ENCODE results near the gene PACSIN1.
A peak's percentile ranks its signal among the peaks of the same experiment; 100 is the strongest.

PACSIN1 gene

GRCh38 chr6:34535646-34536045 is 69.8 kb downstream of the PACSIN1 start:
- Histone ChIP-seq H4K8ac (ENCODE audit: low read depth, low read length) (no peak overlapping the region), H4K91ac (ENCODE audit: low read depth, low read length, poor library complexity) (no peak overlapping the region), H3K9ac (ENCODE audit: low read depth, low read length, poor library complexity) (no peak overlapping the region), H3K4me3 (ENCODE audit: low read length in 2 of 2) (no peak overlapping the region), H3K27me3 (ENCODE audit: control insufficient read depth in 3 of 3, insufficient read depth in 3 of 3, low read depth in 1 of 3, low read length in 3 of 3) (peaks cover 0 to 57% (median 0%) of the 10 kb centered on the region in 3 experiments), H3K9me3 (replicated peaks in 1 of 2; ENCODE audit: control insufficient read depth in 2 of 2, insufficient read depth in 1 of 2, low read depth in 1 of 2, low read length in 2 of 2) (no peaks in the 10 kb centered on the region), H3K14ac (ENCODE audit: low read length) (no peak overlapping the region), H3K27ac (replicated peaks; ENCODE audit: low read length) (no peak overlapping the region), H3K4me2 (ENCODE audit: insufficient read depth, low read length, poor library complexity, severe bottlenecking) (no peak overlapping the region), H2BK15ac (ENCODE audit: low read length) (peak overlapping the region; percentile 32), H2BK12ac (ENCODE audit: low read length) (no peak overlapping the region), H2AK5ac (ENCODE audit: low read depth, low read length) (peak overlapping the region; percentile 68), H2AFZ (ENCODE audit: low read length) (no peak overlapping the region), H3K23ac (ENCODE audit: low read depth, low read length, poor library complexity) (no peak overlapping the region), H3K4ac (ENCODE audit: low read length) (no peak overlapping the region), H2BK5ac (ENCODE audit: low read length) (peak overlapping the region; percentile 79), H3K18ac (ENCODE audit: low read length) (no peak overlapping the region), H3K36me3 (replicated peaks in 1 of 2; ENCODE audit: control insufficient read depth in 2 of 2, insufficient read depth in 2 of 2, low read length in 2 of 2) (no peaks in the 10 kb centered on the region), H2BK120ac (ENCODE audit: low read depth, low read length) (no peak overlapping the region), H3K4me1 (ENCODE audit: control insufficient read depth in 2 of 2, insufficient read depth in 1 of 2, low read depth in 1 of 2, low read length in 2 of 2) (no peaks in the 10 kb centered on the region), H3K79me1 (ENCODE audit: low read depth, low read length) (peaks cover 2% of the 10 kb centered on the region)
- WGBS, 2 donors (ENCODE audit: extremely low coverage in 2 of 2, insufficient read length in 2 of 2, insufficient replicate concordance in 1 of 2): no CpG with 5 or more reads among the region's 11 CpGs
- no peak for DNase-seq (ENCODE audit: low spot score)

GRCh38 chr6:34536251-34536958 is 70.5 kb downstream of the PACSIN1 start:
- H3K79me1 ChIP-seq (ENCODE audit: low read depth, low read length): peaks cover 2% of the 10 kb centered on the region
- H2BK15ac ChIP-seq (ENCODE audit: low read length): no peak overlapping the region
- peaks cover 0 to 64% (median 0%) of the 10 kb centered on the region in 3 experiments for H3K27me3 ChIP-seq (ENCODE audit: control insufficient read depth in 3 of 3, insufficient read depth in 3 of 3, low read depth in 1 of 3, low read length in 3 of 3)
- H2BK5ac ChIP-seq (ENCODE audit: low read length): no peak overlapping the region
- no peaks in the 10 kb centered on the region for H3K9me3 ChIP-seq (replicated peaks in 1 of 2; ENCODE audit: control insufficient read depth in 2 of 2, insufficient read depth in 1 of 2, low read depth in 1 of 2, low read length in 2 of 2)
- H3K4me1 ChIP-seq (ENCODE audit: control insufficient read depth in 2 of 2, insufficient read depth in 1 of 2, low read depth in 1 of 2, low read length in 2 of 2): no peaks in the 10 kb centered on the region
- no peak overlapping the region for H4K91ac ChIP-seq (ENCODE audit: low read depth, low read length, poor library complexity)
- H3K36me3 ChIP-seq (replicated peaks in 1 of 2; ENCODE audit: control insufficient read depth in 2 of 2, insufficient read depth in 2 of 2, low read length in 2 of 2): no peaks in the 10 kb centered on the region
- no peak overlapping the region for H3K4me3 ChIP-seq (ENCODE audit: low read length in 2 of 2)
- no peak overlapping the region for H3K9ac ChIP-seq (ENCODE audit: low read depth, low read length, poor library complexity)
- no peak overlapping the region for H2AFZ ChIP-seq (ENCODE audit: low read length)
- no peak overlapping the region for H3K14ac ChIP-seq (ENCODE audit: low read length)
- H3K27ac ChIP-seq (replicated peaks; ENCODE audit: low read length): no peak overlapping the region
- WGBS, 2 donors (ENCODE audit: extremely low coverage in 2 of 2, insufficient read length in 2 of 2, insufficient replicate concordance in 1 of 2): no CpG with 5 or more reads among the region's 3 CpGs
- H3K23ac ChIP-seq (ENCODE audit: low read depth, low read length, poor library complexity): no peak overlapping the region
- H3K18ac ChIP-seq (ENCODE audit: low read length): no peak overlapping the region
- DNase-seq (ENCODE audit: low spot score): no peak
- H2BK120ac ChIP-seq (ENCODE audit: low read depth, low read length): no peak overlapping the region
- H3K4me2 ChIP-seq (ENCODE audit: insufficient read depth, low read length, poor library complexity, severe bottlenecking): no peak overlapping the region
- no peak overlapping the region for H3K4ac ChIP-seq (ENCODE audit: low read length)
- H4K8ac ChIP-seq (ENCODE audit: low read depth, low read length): no peak overlapping the region
- no peak overlapping the region for H2AK5ac ChIP-seq (ENCODE audit: low read depth, low read length)
- H2BK12ac ChIP-seq (ENCODE audit: low read length): no peak overlapping the region

GRCh38 chr6:34536959-34537848 is 71.3 kb downstream of the PACSIN1 start:
- no peak overlapping the region for H3K4me3 ChIP-seq (ENCODE audit: low read length in 2 of 2)
- H3K27me3 ChIP-seq (ENCODE audit: control insufficient read depth in 3 of 3, insufficient read depth in 3 of 3, low read depth in 1 of 3, low read length in 3 of 3): peaks cover 0 to 72% (median 0%) of the 10 kb centered on the region in 3 experiments
- H3K9ac ChIP-seq (ENCODE audit: low read depth, low read length, poor library complexity): no peak overlapping the region
- no peak overlapping the region for H4K8ac ChIP-seq (ENCODE audit: low read depth, low read length)
- peaks cover 2% of the 10 kb centered on the region for H3K79me1 ChIP-seq (ENCODE audit: low read depth, low read length)
- no peak for DNase-seq (ENCODE audit: low spot score)
- H2BK120ac ChIP-seq (ENCODE audit: low read depth, low read length): no peak overlapping the region
- H3K4me2 ChIP-seq (ENCODE audit: insufficient read depth, low read length, poor library complexity, severe bottlenecking): no peak overlapping the region
- no peak overlapping the region for H4K91ac ChIP-seq (ENCODE audit: low read depth, low read length, poor library complexity)
- H2AK5ac ChIP-seq (ENCODE audit: low read depth, low read length): no peak overlapping the region
- no peaks in the 10 kb centered on the region for H3K9me3 ChIP-seq (replicated peaks in 1 of 2; ENCODE audit: control insufficient read depth in 2 of 2, insufficient read depth in 1 of 2, low read depth in 1 of 2, low read length in 2 of 2)
- H3K23ac ChIP-seq (ENCODE audit: low read depth, low read length, poor library complexity): no peak overlapping the region
- no peak overlapping the region for H3K14ac ChIP-seq (ENCODE audit: low read length)
- H3K4ac ChIP-seq (ENCODE audit: low read length): no peak overlapping the region
- H3K27ac ChIP-seq (replicated peaks; ENCODE audit: low read length): no peak overlapping the region
- H2BK15ac ChIP-seq (ENCODE audit: low read length): no peak overlapping the region
- no peak overlapping the region for H3K18ac ChIP-seq (ENCODE audit: low read length)
- H2BK12ac ChIP-seq (ENCODE audit: low read length): no peak overlapping the region
- no peaks in the 10 kb centered on the region for H3K4me1 ChIP-seq (ENCODE audit: control insufficient read depth in 2 of 2, insufficient read depth in 1 of 2, low read depth in 1 of 2, low read length in 2 of 2)
- H2BK5ac ChIP-seq (ENCODE audit: low read length): no peak overlapping the region
- H3K36me3 ChIP-seq (replicated peaks in 1 of 2; ENCODE audit: control insufficient read depth in 2 of 2, insufficient read depth in 2 of 2, low read length in 2 of 2): no peaks in the 10 kb centered on the region
- no CpG with 5 or more reads among the region's 15 CpGs for WGBS, 2 donors (ENCODE audit: extremely low coverage in 2 of 2, insufficient read length in 2 of 2, insufficient replicate concordance in 1 of 2)
- H2AFZ ChIP-seq (ENCODE audit: low read length): no peak overlapping the region

DNA sequence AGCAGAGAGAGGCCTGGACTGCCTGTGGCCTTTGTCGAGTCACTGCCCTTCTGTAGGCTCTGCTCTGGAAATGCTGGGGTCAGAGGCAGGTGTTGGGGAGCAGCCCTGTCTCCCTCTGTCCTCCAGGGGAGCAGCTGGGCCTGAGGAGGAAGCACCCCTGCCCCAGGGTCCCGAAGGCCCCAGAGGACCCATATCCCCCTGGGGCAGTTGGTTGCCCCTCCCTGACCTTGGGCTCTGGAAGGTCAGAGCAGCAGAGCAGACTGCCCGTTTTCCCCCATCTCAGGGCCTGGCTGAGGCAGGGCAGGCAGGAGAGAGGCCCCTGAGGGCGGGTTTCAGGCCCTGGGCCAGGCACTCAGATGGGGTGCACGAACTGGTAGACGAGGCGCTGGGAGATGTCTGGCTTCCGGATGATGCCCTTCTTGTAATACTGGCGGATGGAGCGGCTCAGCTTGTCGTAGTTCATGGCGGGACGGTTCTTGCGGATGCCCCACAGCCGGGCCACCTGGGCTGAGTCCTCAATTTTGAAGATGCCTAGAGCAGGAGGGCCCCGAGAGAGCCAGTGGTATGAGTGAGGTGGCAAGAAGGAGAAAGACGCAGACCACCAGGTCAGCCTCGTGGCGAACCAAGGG is 72.2 kb downstream of the PACSIN1 start:
- H3K9ac ChIP-seq (ENCODE audit: low read depth, low read length, poor library complexity): no peak overlapping the region
- H3K27ac ChIP-seq (replicated peaks; ENCODE audit: low read length): no peak overlapping the region
- H2BK120ac ChIP-seq (ENCODE audit: low read depth, low read length): no peak overlapping the region
- no peak overlapping the region for H3K4ac ChIP-seq (ENCODE audit: low read length)
- no peak overlapping the region for H3K4me3 ChIP-seq (ENCODE audit: low read length in 2 of 2)
- no peak overlapping the region for H3K4me2 ChIP-seq (ENCODE audit: insufficient read depth, low read length, poor library complexity, severe bottlenecking)
- no peaks in the 10 kb centered on the region for H3K36me3 ChIP-seq (replicated peaks in 1 of 2; ENCODE audit: control insufficient read depth in 2 of 2, insufficient read depth in 2 of 2, low read length in 2 of 2)
- no peak overlapping the region for H2BK5ac ChIP-seq (ENCODE audit: low read length)
- no peaks in the 10 kb centered on the region for H3K9me3 ChIP-seq (replicated peaks in 1 of 2; ENCODE audit: control insufficient read depth in 2 of 2, insufficient read depth in 1 of 2, low read depth in 1 of 2, low read length in 2 of 2)
- DNase-seq (ENCODE audit: low spot score): no peak
- no peak overlapping the region for H4K8ac ChIP-seq (ENCODE audit: low read depth, low read length)
- H4K91ac ChIP-seq (ENCODE audit: low read depth, low read length, poor library complexity): no peak overlapping the region
- peaks cover 0 to 75% (median 0%) of the 10 kb centered on the region in 3 experiments for H3K27me3 ChIP-seq (ENCODE audit: control insufficient read depth in 3 of 3, insufficient read depth in 3 of 3, low read depth in 1 of 3, low read length in 3 of 3)
- no peak overlapping the region for H2AK5ac ChIP-seq (ENCODE audit: low read depth, low read length)
- no CpG with 5 or more reads among the region's 19 CpGs for WGBS, 2 donors (ENCODE audit: extremely low coverage in 2 of 2, insufficient read length in 2 of 2, insufficient replicate concordance in 1 of 2)
- H3K4me1 ChIP-seq (ENCODE audit: control insufficient read depth in 2 of 2, insufficient read depth in 1 of 2, low read depth in 1 of 2, low read length in 2 of 2): no peaks in the 10 kb centered on the region
- H2BK12ac ChIP-seq (ENCODE audit: low read length): no peak overlapping the region
- peak overlapping the region; percentile 23 for H3K18ac ChIP-seq (ENCODE audit: low read length)
- peaks cover 2% of the 10 kb centered on the region for H3K79me1 ChIP-seq (ENCODE audit: low read depth, low read length)
- H3K23ac ChIP-seq (ENCODE audit: low read depth, low read length, poor library complexity): no peak overlapping the region
- H3K14ac ChIP-seq (ENCODE audit: low read length): no peak overlapping the region
- H2AFZ ChIP-seq (ENCODE audit: low read length): no peak overlapping the region
- no peak overlapping the region for H2BK15ac ChIP-seq (ENCODE audit: low read length)

All from neuronal stem cell (in vitro differentiated cells).